Gastroesophageal sphincter (tissue), 4 donors: ENCODE results near the gene NCAPD2. TPM values are rescaled to one million over a fixed set of nuclear protein-coding genes. Genes with fewer than 3 reads are reported as not detected.

ENCODE experiments used
- ATAC-seq: fragments of 150-250 bp; one replicate; pipeline ENCODE4 v1.9.1; 2016; ENCODE audit warnings: mild to moderate bottlenecking, moderate library complexity
- H3K27ac ChIP-seq, 4 donors: fragments of 200-600 bp; sonication (generic) in 3 of 4; 1 replicate in 3 of 4; 2 replicates in 1 of 4; pipeline ENCODE4 v1.5.1; 2016 to 2019
- H3K27me3 ChIP-seq: fragments of 200-600 bp; sonication (generic); one replicate; pipeline ENCODE4 v1.5.1; 2019
- H3K36me3 ChIP-seq, 2 donors: fragments of 200-600 bp; sonication (generic); one replicate each; pipeline ENCODE4 v1.5.1; 2019; ENCODE audit warnings: control low read depth in 1 of 2
- H3K4me1 ChIP-seq, 3 donors: fragments of 200-600 bp; sonication (generic); 1 replicate in 2 of 3; 2 replicates in 1 of 3; pipeline ENCODE4 v1.5.1; 2016 to 2019; ENCODE audit warnings: control low read depth in 2 of 3
- H3K4me3 ChIP-seq, 2 donors: fragments of 200-600 bp; sonication (generic); one replicate each; pipeline ENCODE4 v1.5.1; 2019; ENCODE audit warnings: mild to moderate bottlenecking in 1 of 2, moderate library complexity in 1 of 2
- H3K9me3 ChIP-seq, 3 donors: fragments of 200-600 bp; sonication (generic); one replicate each; pipeline ENCODE4 v1.5.1; 2017 to 2019; ENCODE audit warnings: control low read depth in 2 of 3
- CTCF ChIP-seq, 4 experiments: fragments of 200-600 bp in 2 of 4; fragments of 450-650 bp in 2 of 4; sonication (generic) in 1 of 4; IDR thresholded peaks; one replicate each; pipeline ENCODE4 v1.5.1; 2017 to 2019; ENCODE audit warnings: antibody characterized with exemption in 4 of 4, mild to moderate bottlenecking in 2 of 4, moderate library complexity in 2 of 4
- EP300 ChIP-seq: sonication (generic); formaldehyde crosslinking; IDR thresholded peaks from one replicate; pipeline ENCODE4 v1.6.1; 2017; ENCODE audit warnings: antibody characterized with exemption, mild to moderate bottlenecking
- POLR2A ChIP-seq, 2 donors: fragments of 450-650 bp; IDR thresholded peaks; one replicate each; pipeline ENCODE4 v1.6.1; 2017; ENCODE audit warnings: antibody characterized with exemption in 2 of 2, mild to moderate bottlenecking in 2 of 2, moderate library complexity in 1 of 2
- POLR2AphosphoS5 ChIP-seq: sonication (generic); formaldehyde crosslinking; IDR thresholded peaks from one replicate; pipeline ENCODE4 v1.6.1; 2017; ENCODE audit warnings: antibody characterized with exemption
- WGBS, 2 donors: methylation state at CpG; one replicate each; pipeline ENCODE4 v1.1.5; 2018; ENCODE audit warnings: low coverage in 1 of 2; 5-methylcytosine and 5-hydroxymethylcytosine counted together
- total RNA-seq, 4 donors: library from RNA; depleted of rRNA; stranded (reverse); fragments of >200 nt; gene quantifications; one replicate each; pipeline ENCODE4 v1.1.0, GENCODE V29; 2016

NCAPD2 gene
- total RNA-seq, 4 donors from 2014 or later, result 21.2 to 28.0 (median 24.8) TPM

- no peaks in the 10 kb centered on the region for H3K9me3 ChIP-seq
- no peak overlapping the region for H3K4me3 ChIP-seq
- TF ChIP-seq CTCF (IDR thresholded peaks at IDR 0.05) (no peak), POLR2A (IDR thresholded peaks at IDR 0.05) (no peak), EP300 (no peak), POLR2AphosphoS5 (no peak)
- no peaks in the 10 kb centered on the region for H3K27me3 ChIP-seq
- H3K36me3 ChIP-seq, result peaks cover 0 to 72% of the 10 kb centered on the region in 2 donors
- no peak for ATAC-seq
- H3K27ac ChIP-seq, result peak overlapping the region in 1 of 4 donors; percentile 29
- WGBS, 2 donors, result 43% methylated on average over 1 of the region's 9 CpGs; no CpG with 5 or more reads in 1 of the 2 donors
- H3K4me1 ChIP-seq, result peaks cover 0 to 27% (median 16%) of the 10 kb centered on the region in 3 donors
These were observed 35.4 kb downstream of the NCAPD2 start for GRCh38 chr12:6529291-6529737.

- no peak for ATAC-seq
- TF ChIP-seq POLR2AphosphoS5, result no peak
- TF ChIP-seq EP300, result no peak
- TF ChIP-seq CTCF (IDR thresholded peaks at IDR 0.05), result no peak
- no peak for TF ChIP-seq POLR2A (IDR thresholded peaks at IDR 0.05)
- Histone ChIP-seq H3K36me3 (peaks cover 0 to 58% of the 10 kb centered on the region in 2 donors), H3K9me3 (no peaks in the 10 kb centered on the region), H3K4me1 (peaks cover 0 to 32% (median 18%) of the 10 kb centered on the region in 3 donors), H3K4me3 (no peak overlapping the region), H3K27me3 (no peaks in the 10 kb centered on the region), H3K27ac (peak overlapping the region in 2 of 4 donors; percentile 96 to 99)
- 90 to 92% methylated on average over 6 to 10 of the region's 18 CpGs for WGBS, 2 donors
These were observed 36.8 kb downstream of the NCAPD2 start for GRCh38 chr12:6530576-6531260.

- peak overlapping the region; percentile 90 to 99 (median 96) for H3K27ac ChIP-seq
- H3K27me3 ChIP-seq, result no peaks in the 10 kb centered on the region
- peak; percentile 17 for ATAC-seq
- 0 to 30% methylated on average over 1 to 3 of the region's 20 CpGs for WGBS, 2 donors
- H3K9me3 ChIP-seq, result no peaks in the 10 kb centered on the region
- peaks cover 0 to 58% of the 10 kb centered on the region in 2 donors for H3K36me3 ChIP-seq
- peak overlapping the region; percentile 87 to 100 for H3K4me3 ChIP-seq
- H3K4me1 ChIP-seq, result peaks cover 0 to 48% (median 28%) of the 10 kb centered on the region in 3 donors
- TF ChIP-seq POLR2AphosphoS5, result peak; percentile 56
- TF ChIP-seq CTCF (IDR thresholded peaks at IDR 0.05), result no peak
- TF ChIP-seq POLR2A (IDR thresholded peaks at IDR 0.05), result no peak
These were observed 38.4 kb downstream of the NCAPD2 start for GRCh38 chr12:6532051-6532926.

- ATAC-seq, result peak; percentile 32
- Histone ChIP-seq H3K4me1 (peaks cover 0 to 56% (median 34%) of the 10 kb centered on the region in 3 donors), H3K4me3 (peak overlapping the region; percentile 87 to 100), H3K27ac (peak overlapping the region; percentile 90 to 99 (median 96)), H3K9me3 (no peaks in the 10 kb centered on the region), H3K27me3 (no peaks in the 10 kb centered on the region), H3K36me3 (peaks cover 0 to 58% of the 10 kb centered on the region in 2 donors)
- WGBS, 2 donors, result 0% methylated on average over 3 to 12 of the region's 14 CpGs
- TF ChIP-seq POLR2AphosphoS5 (no peak), POLR2A (IDR thresholded peaks at IDR 0.05) (peak in 1 of 2 donors; percentile 29)
These were observed 39.2 kb downstream of the NCAPD2 start for GRCh38 chr12:6532927-6533652.

GRCh38 chr12:6533653-6533922, 39.7 kb downstream of the NCAPD2 start:
- Histone ChIP-seq H3K27me3 (no peaks in the 10 kb centered on the region), H3K9me3 (no peaks in the 10 kb centered on the region), H3K4me3 (peak overlapping the region; percentile 87 to 100), H3K36me3 (peaks cover 0 to 58% of the 10 kb centered on the region in 2 donors), H3K4me1 (peaks cover 0 to 61% (median 34%) of the 10 kb centered on the region in 3 donors), H3K27ac (peak overlapping the region; percentile 90 to 99 (median 96))
- no CpG with 5 or more reads among the region's 9 CpGs for WGBS, 2 donors
- no peak for ATAC-seq
- TF ChIP-seq CTCF (IDR thresholded peaks at IDR 0.05), result no peak
- TF ChIP-seq EP300, result no peak
- TF ChIP-seq POLR2A (IDR thresholded peaks at IDR 0.05), result peak in 1 of 2 donors; percentile 4
